HG03280 (cell line): Measurements from ENCODE around the gene DSG3.

Experiments used
- ATAC-seq: cut with Tn5 transposase; IDR thresholded peaks from one replicate; pipeline ENCODE4 v1.9.1; 2021; ENCODE audit warnings: mild to moderate bottlenecking, moderate library complexity; ENCODE audit not compliant: unreplicated experiment

DSG3 gene

GRCh38 chr18:31430554-31430953, 17.0 kb upstream of the DSG3 start:
- no peak for ATAC-seq

GRCh38 chr18:31432316-31432715, 15.2 kb upstream of the DSG3 start:
- ATAC-seq = no peak

- ATAC-seq = no peak
These were observed 10.7 kb upstream of the DSG3 start for GRCh38 chr18:31436825-31437224.

- peak; percentile 66 for ATAC-seq
These were observed 9.1 kb upstream of the DSG3 start for GRCh38 chr18:31438402-31438801.

DNA sequence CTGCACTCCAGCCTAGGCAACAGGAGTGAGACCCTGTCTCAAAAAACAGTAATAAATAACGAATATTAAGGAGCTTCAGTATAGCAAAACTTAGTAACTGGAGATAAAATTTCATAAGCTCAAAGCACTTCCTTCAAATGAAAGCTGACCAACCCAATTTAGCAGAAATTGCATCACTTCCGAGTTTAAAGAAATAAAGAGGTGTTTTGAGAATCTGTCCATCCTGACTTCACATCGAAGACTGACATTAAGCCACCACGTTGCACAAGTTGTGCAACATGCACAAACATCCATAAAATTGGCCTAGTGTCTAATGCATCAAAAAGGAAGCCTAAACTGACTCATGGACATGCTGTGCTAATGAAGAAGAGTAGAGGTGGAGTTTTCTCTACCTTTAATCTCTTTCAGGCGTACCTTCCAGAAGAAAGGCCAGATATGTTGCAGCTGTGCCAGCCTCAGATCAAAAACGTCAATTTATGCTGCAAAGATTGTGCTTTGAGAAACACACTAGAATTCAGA, 7.7 kb upstream of the DSG3 start:
- ATAC-seq = no peak

- no peak for ATAC-seq
These were observed 6.8 kb upstream of the DSG3 start for GRCh38 chr18:31440787-31441186.

DNA sequence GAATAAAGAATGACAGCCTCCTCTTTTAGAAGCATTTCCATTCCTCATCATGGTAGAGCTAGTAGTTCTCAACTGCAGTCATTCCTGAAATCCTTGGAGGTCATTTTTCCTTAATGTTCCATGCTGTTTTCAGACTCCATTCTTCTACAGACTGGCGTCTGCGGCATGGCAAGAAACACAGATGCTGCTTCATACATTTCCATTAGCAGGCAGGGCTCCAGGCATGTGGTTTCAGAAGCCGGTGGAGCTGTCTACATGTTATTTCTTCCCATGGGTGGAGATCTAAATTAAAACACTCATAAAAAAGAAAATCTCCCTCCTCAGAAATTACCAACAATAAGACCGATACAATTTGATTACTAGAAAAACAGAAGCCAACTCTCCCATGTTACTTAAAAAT, 6.0 kb upstream of the DSG3 start:
- no peak for ATAC-seq

DNA sequence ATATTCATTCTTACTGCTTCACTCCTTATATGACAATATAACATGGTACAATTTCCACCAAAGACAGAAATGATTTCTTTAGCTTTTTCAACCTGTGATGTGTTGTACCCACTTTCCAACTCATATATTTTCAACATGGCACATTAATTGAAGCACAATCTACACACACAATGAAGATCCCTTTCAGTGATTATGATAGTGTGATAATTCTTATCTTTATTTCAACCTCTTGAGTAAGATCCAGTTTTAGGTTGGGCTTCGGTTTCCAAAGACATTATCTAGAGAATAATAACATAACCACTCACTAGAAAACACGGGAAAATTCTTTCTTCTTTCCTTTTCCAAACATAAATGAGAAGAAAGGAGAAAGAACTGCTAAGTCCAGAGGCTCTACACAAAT, 3.4 kb upstream of the DSG3 start:
- no peak for ATAC-seq

- ATAC-seq = no peak
These were observed 1.6 kb upstream of the DSG3 start for GRCh38 chr18:31445908-31446307.

DNA sequence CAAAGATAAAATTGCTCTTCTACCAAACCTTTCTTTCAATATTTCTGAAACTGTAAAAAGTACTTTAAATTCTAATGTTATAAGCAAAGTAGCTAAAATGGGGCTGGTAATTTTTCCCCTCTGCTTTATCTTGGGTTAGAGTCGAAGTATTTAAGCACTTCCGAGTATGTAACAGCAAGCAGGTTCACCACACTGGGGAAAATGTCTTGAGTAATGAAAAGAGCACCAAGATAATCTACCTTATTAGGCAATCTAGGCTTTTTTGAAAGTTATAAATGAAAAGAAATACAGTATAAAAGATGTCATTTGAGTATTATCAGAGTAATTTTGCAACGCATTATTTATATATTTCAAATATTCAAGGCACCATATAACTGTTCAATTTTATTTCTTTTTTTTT, 687 bp upstream of the DSG3 start:
- ATAC-seq = no peak

- no peak for ATAC-seq
These were observed 2.9 kb downstream of the DSG3 start for GRCh38 chr18:31450409-31450808.

- no peak for ATAC-seq
These were observed 4.1 kb downstream of the DSG3 start for GRCh38 chr18:31451625-31452024.

DNA sequence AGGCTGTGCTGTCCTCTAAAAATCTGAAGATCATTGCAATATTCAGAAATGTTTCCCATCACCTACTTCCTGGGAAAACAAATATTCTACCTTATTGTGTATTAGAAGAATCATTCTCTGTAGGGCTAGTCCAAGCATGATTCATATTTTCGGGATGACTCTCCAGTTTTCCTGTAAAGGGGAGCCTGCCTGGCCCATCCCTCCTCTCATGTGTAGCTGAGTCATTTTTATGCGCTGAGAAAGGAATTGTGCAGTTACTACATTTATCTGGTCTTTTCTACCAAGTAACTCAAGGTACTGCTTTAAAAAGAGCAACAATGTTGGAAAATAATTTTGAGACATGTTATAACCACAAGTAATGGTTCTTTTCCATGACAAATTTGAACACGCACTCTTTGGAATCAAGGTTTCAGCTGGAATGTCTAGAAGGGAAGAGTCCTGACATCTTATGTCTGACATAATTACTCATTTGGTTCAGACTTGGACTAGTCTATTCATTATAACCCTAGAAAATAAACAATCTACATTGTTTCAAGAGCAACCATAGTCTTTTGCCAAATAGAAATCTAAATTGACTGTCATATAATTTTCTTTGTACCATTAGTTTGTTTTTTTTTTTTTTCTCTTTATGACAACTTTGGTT, 6.6 kb downstream of the DSG3 start:
- ATAC-seq = no peak

GRCh38 chr18:31469629-31470028, 22.1 kb downstream of the DSG3 start:
- no peak for ATAC-seq

DNA sequence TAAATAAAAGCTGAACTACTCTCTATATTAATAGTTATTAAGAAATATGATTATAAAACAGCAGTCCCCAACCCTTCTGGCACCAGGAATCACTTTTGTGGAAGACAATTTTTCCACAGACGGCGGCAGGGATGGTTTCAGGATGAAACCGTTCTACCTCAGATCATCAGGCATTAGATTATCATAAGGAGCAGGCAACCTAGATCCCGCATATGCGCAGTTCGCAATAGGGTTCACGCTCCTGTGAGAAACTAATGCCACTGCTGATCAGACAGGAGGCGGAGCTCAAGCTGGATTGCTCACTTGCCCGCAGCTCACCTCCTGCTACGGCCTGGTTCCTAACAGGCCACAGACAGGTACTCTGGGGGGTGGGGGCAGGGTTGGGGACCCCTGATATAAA, 31.1 kb downstream of the DSG3 start:
- no peak for ATAC-seq

DNA sequence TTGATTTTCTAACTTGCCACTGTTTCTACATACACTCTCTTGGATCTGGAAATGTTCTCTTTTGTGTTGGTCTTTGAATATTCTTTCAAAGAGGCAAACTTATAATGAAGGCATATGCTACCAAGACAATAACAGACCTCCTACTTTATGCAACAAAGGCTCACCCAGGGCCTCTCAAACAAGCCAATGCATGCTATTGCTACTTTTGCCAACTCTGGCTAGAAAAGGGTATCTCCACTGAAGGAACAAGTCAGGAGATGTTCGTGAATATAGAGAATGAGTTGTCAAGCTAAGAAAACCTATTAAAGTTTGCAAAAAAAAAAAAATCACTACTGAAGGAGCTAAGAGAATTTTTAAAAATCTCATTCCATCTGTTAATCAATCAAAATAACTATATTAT, 34.5 kb downstream of the DSG3 start:
- ATAC-seq = no peak

GRCh38 chr18:31483396-31483795, 35.9 kb downstream of the DSG3 start:
- ATAC-seq = no peak

GRCh38 chr18:31484461-31484860, 36.9 kb downstream of the DSG3 start:
- ATAC-seq = no peak

GRCh38 chr18:31486165-31486564, 38.6 kb downstream of the DSG3 start:
- ATAC-seq = no peak

- ATAC-seq = no peak
These were observed 39.9 kb downstream of the DSG3 start for GRCh38 chr18:31487246-31488015.

DNA sequence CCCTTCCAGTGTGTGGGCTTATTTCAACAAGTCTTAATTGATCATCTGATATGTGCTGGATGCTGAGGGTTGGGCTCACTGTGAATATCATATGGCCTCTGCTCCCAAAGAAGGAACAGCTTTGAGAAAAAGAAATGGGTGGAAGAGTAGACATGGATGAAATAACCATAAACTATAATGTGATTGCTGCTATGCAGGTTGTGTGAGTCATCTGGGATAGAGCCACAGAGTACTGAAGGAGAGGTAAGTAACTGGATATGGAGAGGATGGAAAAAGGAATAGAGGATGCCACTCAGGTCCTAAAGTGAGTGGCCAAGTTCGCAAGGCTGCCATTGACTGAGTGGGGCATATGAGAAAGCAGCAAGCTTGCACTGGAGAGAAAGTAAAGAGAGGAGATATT, 41.8 kb downstream of the DSG3 start:
- ATAC-seq = no peak

DNA sequence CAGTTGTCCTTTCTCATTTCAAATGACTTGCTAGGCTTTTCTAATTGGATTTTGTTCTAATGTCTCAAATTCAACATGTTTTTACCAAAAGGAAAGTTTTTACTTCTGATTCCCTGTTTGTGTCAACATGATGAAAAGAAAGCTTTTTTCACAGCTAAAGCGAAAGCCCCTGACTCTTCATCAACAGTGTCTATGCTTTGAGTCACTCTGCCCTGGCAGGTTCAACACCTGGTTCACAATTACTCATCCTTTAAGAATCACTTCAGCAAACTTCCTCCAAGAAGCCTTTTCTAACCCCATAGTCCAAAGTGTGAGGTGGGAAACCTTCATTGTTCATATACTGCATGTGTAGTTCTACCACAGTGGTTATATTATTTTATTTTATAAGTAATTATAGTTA, 42.8 kb downstream of the DSG3 start:
- peak; percentile 75 for ATAC-seq
